HepG2 (cell line): Measurements from ENCODE around the gene ESRP2. TPM values are rescaled to one million over a fixed set of nuclear protein-coding genes. Genes with fewer than 3 reads are reported as not detected.

Source experiments
- ARID5B ChIP-seq: IDR thresholded peaks from 2 replicates; pipeline ENCODE4 v1.4.0; 2020; ENCODE audit warnings: mild to moderate bottlenecking, missing genetic modification reagents
- ASH2L ChIP-seq: fragments of 300-600, 200-600 bp; sonication (generic); IDR thresholded peaks from 2 replicates; pipeline ENCODE4 v1.7.0; 2017; ENCODE audit warnings: low read depth, mild to moderate bottlenecking, moderate library complexity, mixed read lengths, low read length; ENCODE audit not compliant: insufficient read length
- CHD4 ChIP-seq: fragments of 200-600 bp; sonication (generic); IDR thresholded peaks from 2 replicates; pipeline ENCODE4 v1.7.0; 2017; ENCODE audit warnings: mild to moderate bottlenecking, low read length, borderline replicate concordance
- DR1 ChIP-seq: sonication (generic); formaldehyde crosslinking; IDR thresholded peaks from 2 replicates; pipeline ENCODE4 v1.8.0; 2021; ENCODE audit warnings: mild to moderate bottlenecking, missing genetic modification reagents, inconsistent platforms
- HMG20A ChIP-seq: IDR thresholded peaks from 2 replicates; pipeline ENCODE4 v1.6.1; 2016; ENCODE audit warnings: borderline replicate concordance
- PPARG ChIP-seq: conservative IDR thresholded peaks from 2 replicates; pipeline ENCODE4 v1.6.1; 2016; ENCODE audit warnings: missing biosample characterization, missing genetic modification reagents
- SUZ12 ChIP-seq: fragments of 150-350 bp; IDR thresholded peaks from 2 replicates; pipeline ENCODE4 v1.6.1; 2014; ENCODE audit warnings: low read depth, low read length
- SYNCRIP ChIP-seq: fragments of 200-400 bp; formaldehyde crosslinking; IDR thresholded peaks from 2 replicates; pipeline ENCODE4 v1.6.1; 2018; ENCODE audit warnings: mild to moderate bottlenecking, low read depth, low read length; ENCODE audit not compliant: insufficient read depth
- ZBTB40 ChIP-seq, 2 experiments: fragments of 450-650 bp in 1 of 2; sonication (generic) in 1 of 2; formaldehyde crosslinking in 1 of 2; IDR thresholded peaks; 2 replicates each; pipeline versions ENCODE4 v1.6.1 to v1.8.0; 2016 to 2022; ENCODE audit warnings: antibody characterized with exemption in 1 of 2, mild to moderate bottlenecking in 1 of 2, missing genetic modification reagents in 1 of 2
- ZNF20 ChIP-seq: sonication (generic); formaldehyde crosslinking; IDR thresholded peaks from 2 replicates; pipeline ENCODE4 v1.4.0; 2020; ENCODE audit warnings: mild to moderate bottlenecking, moderate library complexity, missing genetic modification reagents
- ZNF280D ChIP-seq: sonication (generic); formaldehyde crosslinking; IDR thresholded peaks from 2 replicates; pipeline ENCODE4 v1.5.1; 2020; ENCODE audit warnings: mild to moderate bottlenecking, missing genetic modification reagents
- polyA plus RNA-seq, 8 experiments: library from polyadenylated mRNA; depleted of rRNA in 3 of 8; stranded (reverse) in 7 of 8; unstranded in 1 of 8; fragments of >200 nt; fragmentation: Illumina TruSeq in 4 of 8; extraction: Trizol in 4 of 8; gene quantifications; 2 replicates each; pipeline versions ENCODE4 v1.2.1 to v1.2.3, GENCODE V29; 2011 to 2016; ENCODE audit warnings: low read depth in 4 of 8, missing spikeins in 1 of 8, mixed read lengths in 1 of 8; ENCODE audit not compliant: insufficient read depth in 1 of 8
- total RNA-seq, 5 experiments: library from RNA; depleted of rRNA; stranded (reverse); fragments of >200 nt; fragmentation: Illumina TruSeq; extraction: Trizol; gene quantifications; 2 replicates each; pipeline ENCODE4 v1.2.3, GENCODE V29; 2016; ENCODE audit warnings: low read depth in 1 of 5

Gene ESRP2
- total and polyA plus RNA-seq, 2 of the 13 experiments (the other 11 are each of a cell fraction or from before 2014, with no cell fraction given) = 21.1 to 32.4 TPM

- TF ChIP-seq ASH2L (peak; percentile 59), ZNF280D (CRISPR knock-in tag) (no peak), CHD4 (0 out of 2 replicates have a peak, but pooled peaks have one; percentile 42), HMG20A (peak; percentile 28; the same call in 1 of the 2 replicates), ZBTB40 (IDR thresholded peaks at IDR 0.05) (no peak), ZBTB40 (CRISPR knock-in tag; IDR thresholded peaks at IDR 0.05) (no peak), ARID5B (CRISPR knock-in tag) (0 out of 2 replicates have a peak, but pooled peaks have one; percentile 7), SYNCRIP (no peak), DR1 (CRISPR knock-in tag) (no peak), PPARG (CRISPR knock-in tag) (0 out of 2 replicates have a peak, but pooled peaks have one; percentile 44), ZNF20 (CRISPR knock-in tag) (0 out of 2 replicates have a peak, but pooled peaks have one; percentile 34), SUZ12 (no peak)
Observed at GRCh38 chr16:68267612-68268405, 31.9 kb upstream of the ESRP2 start (continued).
